22Rv1 (cell line): Measurements from ENCODE around the gene MMS19.

ENCODE experiments used
- H3K27ac ChIP-seq: fragments of 450-650 bp; 2 replicates; pipeline ENCODE4 v1.5.1; 2017
- CTCF ChIP-seq: fragments of 450-650 bp; IDR thresholded peaks from 2 replicates; pipeline ENCODE4 v1.5.1; 2017; ENCODE audit warnings: mild to moderate bottlenecking
- ZFX ChIP-seq: fragments of 450-650 bp; IDR thresholded peaks from 2 replicates; pipeline ENCODE4 v1.6.1; 2017; ENCODE audit warnings: antibody characterized with exemption, borderline replicate concordance

MMS19 gene

DNA sequence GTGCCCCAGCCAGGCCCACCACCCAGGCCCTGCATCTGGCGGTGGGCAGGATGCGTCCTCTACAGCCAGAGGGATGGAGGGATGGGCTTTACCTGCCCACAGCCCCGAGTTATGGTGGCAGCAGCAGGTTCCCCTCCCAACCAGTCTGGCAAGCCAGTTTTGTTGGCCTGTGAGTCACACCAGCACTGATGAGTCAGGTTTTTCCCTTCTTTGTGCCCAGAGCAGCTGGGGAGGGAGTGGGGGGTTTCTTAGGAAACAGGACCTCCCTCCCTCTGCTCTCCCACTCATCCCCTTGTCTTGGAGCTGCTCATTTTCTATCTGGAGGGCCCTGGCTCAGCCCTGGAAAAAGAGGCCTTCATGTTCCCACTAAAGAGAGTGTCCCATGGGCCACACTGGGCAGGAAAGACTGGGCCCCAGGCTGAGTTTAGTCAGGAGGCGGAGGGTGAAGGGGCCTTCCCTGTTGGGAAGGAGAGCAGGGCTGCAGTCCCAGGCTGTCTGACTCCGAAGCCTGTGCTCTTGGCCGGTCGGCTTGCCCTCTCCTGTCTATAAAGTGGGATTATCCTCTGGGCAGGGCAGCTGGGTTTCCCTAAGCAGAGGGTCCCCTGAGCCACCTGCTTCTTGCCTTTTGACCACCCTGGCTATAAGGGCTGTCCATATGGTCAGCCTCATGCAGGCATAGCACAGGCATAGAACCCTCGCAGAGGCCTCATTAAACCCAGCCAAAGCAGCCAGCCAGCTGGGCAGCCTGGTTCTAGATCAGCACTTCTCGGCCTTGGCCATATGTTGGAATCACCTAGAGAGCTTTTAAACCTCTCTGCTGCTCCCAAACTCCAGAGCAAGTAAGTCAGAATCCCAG, 44.2 kb upstream of the MMS19 start:
- peak overlapping the region; percentile 32; the same call in 1 of the 2 replicates for H3K27ac ChIP-seq
- TF ChIP-seq CTCF = no peak
- TF ChIP-seq ZFX = no peak

DNA sequence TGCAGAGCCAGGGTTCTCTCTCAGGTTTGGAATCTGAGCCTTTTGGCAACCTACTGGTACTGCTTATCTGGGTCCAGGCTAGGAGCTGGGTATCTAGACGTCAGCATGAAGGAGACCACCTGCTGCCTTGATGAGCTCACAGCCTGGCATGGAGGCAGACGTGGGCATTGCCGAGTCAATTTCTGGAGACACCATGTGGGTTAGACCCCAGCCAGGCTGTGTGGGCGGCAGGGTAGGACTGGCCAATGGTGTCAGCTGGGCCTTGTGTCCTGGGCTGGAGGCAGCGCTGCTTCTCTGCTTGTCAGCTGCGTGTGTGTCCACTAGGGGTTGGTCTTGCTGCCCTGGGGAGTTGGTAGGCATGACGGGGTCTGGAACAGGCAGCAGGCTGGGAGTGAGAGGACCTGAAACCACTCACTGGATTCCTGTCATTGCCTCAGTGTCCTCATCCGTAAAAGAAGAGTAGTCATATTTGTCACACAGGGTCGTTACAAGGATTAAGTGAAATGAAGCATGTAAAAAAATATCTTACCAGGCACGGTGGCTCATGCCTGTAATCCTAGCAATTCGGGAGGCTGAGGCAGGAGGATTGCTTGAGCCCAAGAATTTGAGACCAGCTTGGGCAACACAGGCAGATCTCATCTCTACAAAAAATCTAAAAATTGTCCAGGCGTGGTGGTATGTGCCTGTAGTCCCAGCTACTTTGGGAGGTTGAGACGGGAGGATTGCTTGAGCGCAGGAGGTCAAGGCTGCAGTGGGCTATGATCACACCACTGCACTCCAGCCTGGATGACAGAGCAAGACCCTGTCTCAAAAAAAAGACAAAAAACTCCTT, 42.7 kb upstream of the MMS19 start:
- no peak overlapping the region for H3K27ac ChIP-seq
- no peak for TF ChIP-seq CTCF
- TF ChIP-seq ZFX = no peak

GRCh38 chr10:97539523-97540200, 41.4 kb upstream of the MMS19 start:
- no peak overlapping the region for H3K27ac ChIP-seq
- TF ChIP-seq ZFX (no peak), CTCF (no peak)

GRCh38 chr10:97538839-97539238, 40.6 kb upstream of the MMS19 start:
- H3K27ac ChIP-seq = no peak overlapping the region
- TF ChIP-seq ZFX (no peak), CTCF (no peak)

GRCh38 chr10:97538411-97538810, 40.2 kb upstream of the MMS19 start:
- TF ChIP-seq CTCF = no peak
- TF ChIP-seq ZFX = no peak
- no peak overlapping the region for H3K27ac ChIP-seq

GRCh38 chr10:97537186-97537869, 39.1 kb upstream of the MMS19 start:
- no peak for TF ChIP-seq CTCF
- TF ChIP-seq ZFX = no peak
- no peak overlapping the region for H3K27ac ChIP-seq
